ENCODE data around the gene SH2D5.
"Not testable (repeated sequence)": the region's sequence is repeated elsewhere in the genome, so short reads cannot be mapped to it uniquely, and the experiment has no call there.

The SH2D5 gene

DNA sequence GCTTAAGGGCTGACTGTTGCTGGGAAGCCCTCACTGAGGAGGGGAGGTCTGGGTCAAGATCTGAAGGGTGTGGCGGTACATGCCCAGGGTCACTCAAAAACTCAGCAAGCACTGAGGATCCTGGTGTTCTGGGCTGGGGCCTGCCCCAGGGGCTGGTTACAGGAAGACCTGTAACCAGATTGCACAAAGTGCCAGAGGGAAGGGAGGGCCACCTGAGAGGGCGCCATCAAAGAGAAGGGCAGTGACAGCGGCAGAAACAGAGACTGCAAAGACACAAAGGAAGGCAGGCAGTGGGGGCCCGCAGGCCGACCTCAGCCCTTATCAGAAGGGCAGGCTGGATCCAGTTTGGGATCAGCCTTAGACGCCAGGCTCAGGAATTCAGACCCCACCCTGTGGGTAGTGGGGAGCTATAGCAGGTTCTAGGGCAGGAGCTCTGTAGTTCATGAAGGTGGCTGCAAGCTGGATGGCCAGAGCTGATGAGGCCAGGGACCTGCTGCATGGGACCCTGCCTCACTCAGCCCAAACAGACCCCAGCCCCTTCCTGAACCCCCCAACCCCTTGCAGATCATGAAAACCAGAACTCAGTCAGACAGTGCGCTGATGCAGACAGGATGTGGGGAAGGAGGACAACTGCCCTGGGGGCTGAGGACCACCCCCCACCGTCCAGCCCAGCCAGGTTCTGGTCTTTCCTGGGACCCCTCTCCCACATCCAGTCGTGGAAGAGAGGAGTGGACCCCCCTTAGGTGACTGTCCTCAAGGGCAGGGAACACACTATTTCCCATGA is 3.9 kb downstream of the SH2D5 start:
- DNase-seq (ENCODE audit: low spot score) = no peak

DNA sequence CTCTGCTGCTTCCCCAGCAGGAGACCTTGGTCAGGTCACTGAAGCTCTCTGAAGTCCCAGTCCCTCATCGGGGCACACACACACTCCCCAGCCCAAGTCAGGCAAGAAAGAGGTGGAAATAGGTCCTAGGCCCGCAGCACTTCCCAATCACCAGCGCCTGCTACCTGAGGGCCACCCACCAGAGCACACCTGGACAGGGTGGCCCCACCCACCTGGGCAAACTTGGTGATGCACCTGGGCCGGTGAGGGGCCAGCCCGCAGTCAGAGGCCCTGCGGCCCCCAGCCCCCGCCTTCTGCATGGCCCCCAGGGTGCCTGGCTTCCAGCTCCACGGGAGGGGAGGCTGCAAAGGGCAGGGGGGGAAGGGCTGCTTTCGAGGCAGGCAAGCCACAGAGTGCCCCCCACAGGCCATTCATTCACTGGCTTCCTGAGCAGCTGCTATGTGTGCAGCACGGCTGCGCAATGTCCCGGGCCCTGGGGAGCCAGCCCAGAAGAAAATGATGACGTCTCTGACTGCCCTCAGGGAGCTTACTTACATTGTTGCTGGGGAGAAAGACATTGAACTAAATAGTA is 4.7 kb downstream of the SH2D5 start:
- no peak for DNase-seq (ENCODE audit: low spot score)

DNA sequence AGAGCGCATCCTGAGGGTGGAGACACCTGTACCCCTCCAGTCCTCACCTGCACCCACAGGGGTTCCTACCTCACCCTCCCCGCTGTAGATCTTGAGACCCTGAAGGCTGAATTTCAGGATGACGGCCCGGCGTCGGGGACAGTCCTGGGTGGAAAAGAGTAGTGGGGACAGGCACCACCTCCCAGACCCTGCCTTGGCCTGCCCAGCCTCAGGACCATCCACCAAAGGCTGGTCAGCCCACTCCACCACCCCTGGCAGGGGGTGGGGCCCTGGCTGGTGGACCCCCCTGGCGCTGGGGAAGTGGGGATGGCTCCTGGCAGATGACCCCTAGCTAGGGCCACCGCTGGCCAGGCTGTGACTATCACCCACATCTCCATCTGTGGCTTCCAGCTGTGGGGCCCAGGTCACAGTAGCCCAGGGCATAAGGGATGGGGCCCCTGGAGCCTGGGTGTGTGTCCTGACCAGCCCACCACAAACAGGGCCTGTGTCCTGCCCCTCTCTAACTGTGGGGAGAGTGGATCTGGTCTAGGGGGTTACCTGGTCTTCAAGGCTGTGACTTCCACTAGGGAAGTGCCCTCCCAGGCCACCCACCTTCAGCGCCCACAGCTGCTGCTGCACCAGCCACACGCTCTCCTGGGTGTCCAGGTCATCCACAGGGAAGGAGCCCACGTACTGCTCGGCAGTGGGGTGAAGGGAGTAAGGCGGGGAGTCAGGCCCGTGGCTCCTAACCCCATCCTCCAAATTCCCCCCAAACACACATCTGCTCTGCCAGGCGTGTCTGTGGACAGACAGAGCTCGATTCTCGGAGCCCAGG is 5.4 kb downstream of the SH2D5 start:
- DNase-seq (ENCODE audit: low spot score) = no peak

DNA sequence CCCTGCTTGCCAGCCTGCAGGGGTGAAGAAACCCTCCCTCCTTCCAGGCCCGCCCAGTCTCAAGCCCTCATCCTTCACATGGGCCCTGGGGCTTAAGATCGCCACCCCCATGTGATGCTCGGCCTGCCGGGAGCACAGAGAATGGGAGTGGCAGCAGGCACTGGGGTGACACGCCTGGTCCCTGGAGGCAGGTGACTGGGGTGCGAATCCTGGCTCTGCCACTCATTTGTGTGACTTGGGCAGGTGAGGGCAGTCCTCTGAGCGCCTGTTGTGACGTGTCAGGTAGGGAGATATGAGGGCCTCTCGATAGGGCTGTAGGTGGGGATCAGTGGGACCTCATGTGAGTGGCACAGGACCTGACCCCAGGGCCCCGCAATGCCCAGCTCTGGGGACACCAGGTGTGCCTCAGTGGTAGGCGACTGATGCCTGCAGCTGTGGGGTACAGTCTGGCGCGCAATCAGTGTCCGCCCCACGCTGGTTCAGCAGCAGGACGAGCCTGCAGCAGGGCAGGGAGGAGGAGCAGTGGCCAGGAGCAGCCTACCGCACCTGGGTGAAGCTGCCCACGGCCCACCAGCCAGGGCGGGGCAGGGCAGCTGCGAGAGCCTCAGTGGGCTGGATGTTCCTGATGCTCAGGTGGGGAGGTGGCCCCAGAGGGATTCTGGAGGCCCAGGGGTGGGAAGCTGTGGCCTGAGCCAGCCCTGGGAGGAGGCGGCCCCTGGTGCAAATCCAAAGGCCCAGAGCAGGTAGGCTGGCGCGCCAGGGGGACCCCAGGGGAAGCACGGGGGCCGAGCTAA is 6.2 kb downstream of the SH2D5 start:
- DNase-seq (ENCODE audit: low spot score) = no peak

DNA sequence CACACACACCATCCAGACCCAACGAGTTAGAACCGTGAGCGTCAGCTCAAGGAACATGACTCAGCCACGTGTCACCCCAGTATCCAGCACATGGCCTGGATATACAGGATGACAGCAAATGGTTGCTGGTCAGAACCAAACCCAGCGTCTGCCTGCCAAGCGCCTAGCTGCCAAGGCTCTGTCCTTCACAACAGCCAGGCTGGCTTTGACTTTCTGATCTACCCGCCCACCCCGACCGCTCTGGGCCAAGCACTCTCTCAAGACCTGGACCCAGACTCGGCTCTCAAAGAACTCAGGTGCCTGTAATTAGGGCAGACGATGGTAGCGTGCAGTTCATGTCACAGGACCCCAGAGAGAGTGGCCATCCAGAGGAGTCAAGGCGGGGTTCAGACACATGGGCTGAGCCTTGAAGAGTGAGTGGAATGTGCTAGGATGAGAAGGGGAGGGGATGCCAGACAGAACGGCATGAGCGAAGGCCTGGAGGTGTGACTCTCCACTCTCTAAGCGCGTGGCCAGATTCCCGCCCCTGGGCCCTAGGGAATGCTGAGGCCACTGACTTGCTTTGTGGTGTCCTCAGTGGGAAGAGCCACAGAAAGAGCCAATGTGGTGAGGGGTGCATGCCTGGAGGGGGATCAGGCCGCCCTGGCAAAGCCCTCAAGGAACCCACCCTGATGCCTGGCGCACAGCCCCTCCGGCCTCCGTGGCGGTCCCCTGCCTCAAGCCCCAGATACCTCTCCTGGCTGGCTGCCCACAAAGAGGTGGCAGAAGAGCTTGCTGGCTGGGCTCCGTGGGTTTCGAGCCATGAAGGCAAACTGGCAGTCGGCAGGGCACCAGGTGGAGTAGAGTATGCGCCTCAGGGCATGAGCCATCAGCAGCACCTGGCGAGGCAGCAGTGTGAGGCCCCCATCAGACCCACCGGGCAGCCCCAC is 7.0 kb downstream of the SH2D5 start:
- DNase-seq (ENCODE audit: low spot score) = no peak

DNA sequence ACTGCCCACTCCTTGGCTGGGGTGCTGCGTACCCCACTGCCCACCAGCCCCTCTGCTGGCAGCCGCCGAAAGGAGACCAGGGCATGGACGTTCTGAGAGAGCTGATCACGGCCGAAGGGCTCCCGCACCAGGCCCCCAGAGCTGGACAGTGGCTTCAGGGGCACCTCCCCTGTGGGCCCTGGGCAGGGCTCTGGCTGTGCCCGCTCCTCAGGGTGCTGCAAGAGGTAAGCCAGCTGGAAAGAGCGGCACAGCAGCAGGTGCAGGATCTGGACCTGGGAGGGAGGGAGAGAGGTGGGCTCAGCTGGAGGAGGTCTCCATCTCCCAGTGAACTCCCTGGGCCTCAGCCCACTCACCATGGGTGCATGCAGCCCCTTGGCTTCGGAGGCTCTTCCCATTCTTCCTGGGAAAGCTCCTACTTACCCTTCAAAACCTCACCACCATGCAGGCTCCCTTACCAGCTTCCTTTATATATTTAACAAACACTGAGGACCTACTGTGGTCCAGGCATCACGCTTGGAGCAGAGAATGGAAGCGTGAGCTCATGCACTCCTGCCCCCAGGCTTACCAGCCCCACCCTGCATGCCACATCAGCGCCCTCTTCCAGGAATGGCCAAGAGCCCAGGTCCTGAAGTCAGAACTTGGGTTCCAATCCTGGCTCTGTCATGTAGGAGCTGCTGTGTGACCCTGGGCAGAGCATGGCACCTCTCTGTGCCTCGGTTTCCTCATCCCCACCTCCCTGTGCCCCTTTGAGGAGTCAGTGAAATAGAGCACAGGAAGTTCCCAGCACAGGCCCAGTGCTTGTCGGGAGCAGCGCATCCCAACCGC is 7.9 kb downstream of the SH2D5 start:
- DNase-seq (ENCODE audit: low spot score) = no peak

DNA sequence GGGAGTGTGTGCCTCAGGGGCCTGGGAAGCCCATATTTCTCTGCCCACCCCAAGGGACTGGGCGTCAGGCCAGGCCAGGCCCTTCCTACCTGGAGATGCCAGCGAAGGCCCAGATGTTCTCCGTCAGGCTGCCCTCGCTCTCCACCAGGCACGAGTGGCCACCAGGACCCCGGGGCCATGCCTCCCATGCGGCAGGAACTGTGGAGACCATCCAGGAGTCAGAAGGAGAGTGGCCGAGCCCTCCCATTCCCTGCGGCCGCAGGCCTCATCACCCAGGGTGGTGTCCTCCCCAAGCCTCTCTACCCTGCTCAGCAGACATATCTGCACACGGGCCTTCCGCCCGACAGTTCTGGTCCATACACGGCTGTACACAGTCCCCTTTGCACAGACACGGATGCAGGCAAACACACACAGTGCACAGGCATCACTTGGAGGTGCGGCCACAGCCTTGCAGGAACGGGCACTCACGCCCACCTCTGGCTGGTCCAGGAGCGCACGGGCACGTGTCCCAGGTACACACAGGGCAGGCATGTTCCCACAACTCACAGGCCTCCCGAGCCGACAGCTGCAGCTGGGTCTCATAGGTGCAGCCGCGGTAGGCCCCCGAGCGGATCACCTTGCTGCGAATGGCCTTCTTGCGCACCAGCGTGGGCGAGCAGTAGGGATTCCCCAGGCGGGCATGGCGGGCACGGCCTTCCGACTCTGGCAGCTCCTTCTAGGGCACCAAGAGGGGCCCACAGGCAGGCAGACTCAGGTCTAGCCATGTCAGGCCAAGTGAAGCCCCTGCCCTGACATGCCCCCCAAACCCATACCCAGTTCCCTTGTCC is 8.8 kb downstream of the SH2D5 start:
- DNase-seq (ENCODE audit: low spot score) = no peak

DNA sequence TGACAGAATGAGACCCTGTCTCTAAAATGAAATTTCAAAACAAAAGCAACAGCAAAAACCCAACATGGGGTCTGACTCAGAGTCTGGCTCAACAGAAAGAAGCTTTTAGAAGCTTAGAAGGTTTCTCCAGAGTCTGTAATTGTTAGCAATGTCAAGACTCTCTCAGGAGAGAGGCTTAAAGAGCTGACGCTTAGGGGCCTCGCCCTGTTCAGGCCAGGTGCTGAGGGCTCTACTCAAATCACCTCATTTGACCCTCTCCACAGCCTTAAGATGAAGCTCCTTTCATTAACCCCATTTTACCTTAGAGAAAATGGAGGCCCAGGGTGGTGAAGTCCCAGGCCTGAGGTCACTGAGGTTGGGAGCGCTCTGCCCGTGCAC is 9.4 kb downstream of the SH2D5 start:
- no peak for DNase-seq (ENCODE audit: low spot score)

DNA sequence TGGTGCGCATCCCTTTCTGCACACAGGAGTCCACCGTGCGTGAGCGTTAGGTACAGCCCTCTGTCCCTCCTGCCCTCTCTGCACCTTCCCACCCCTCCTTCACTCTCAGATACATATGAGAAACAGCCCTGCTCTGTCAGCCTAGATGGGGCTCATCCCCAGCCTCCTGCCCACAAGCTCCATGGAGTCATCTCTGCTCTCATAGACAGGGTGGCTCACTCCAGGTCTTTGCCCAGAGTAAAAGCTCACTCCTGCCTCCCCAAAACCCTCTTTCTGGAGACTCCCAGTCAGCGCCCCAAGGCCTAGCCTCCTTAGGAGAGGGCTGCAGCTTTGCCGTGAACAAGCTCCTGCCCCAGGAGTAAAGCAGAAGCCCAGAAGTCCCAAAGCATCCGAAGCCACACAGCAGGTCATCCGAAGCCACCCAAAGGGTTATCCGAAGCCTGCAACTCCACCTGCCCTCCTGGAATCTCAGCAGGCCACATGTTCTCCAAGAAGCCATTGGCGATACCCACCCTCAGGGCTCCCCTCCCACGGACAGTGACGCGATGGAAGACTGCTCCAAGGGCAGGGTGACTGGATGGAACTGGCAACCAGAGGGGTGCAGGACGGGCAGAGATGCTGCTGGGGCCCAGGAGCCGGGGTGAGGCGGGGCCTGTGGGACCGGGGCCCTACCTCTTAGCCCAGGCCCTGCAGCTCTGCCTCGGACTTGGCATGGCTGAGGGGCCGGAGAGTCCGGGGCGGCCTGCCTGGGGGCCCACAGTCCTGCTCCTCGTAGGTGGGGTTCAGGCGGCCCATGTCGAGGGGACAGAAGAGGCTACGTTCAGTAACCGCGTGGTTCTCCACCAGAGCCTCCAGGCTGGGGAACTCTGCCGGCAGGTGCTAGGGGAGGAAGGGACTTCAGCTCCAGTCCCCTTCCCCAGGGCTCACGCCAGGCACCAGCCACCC is 11.1 kb downstream of the SH2D5 start:
- DNase-seq (ENCODE audit: low spot score) = no peak

DNA sequence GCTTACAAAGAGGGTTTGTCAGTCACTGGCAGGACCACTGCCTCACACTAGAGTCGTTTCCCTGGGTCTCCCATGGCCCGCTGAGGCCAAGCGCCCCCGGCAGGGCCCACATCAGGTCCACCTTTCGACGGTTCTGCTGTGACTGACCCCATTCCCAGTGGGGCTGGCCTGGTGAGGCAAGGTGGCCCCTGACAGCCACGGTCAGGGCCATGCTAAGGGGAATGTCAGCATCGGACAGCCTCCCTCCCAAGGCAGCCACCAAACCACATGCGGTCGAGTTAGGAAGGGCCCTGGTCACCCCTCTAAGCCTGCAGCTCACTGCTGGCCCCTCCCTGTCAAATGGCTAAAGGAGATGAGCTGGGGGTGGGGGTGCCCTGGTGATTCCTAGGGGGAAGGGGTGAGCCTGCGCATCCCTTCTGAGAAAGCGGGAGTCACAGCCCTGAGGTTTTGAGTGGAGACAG is 11.8 kb downstream of the SH2D5 start:
- no peak for DNase-seq (ENCODE audit: low spot score)

DNA sequence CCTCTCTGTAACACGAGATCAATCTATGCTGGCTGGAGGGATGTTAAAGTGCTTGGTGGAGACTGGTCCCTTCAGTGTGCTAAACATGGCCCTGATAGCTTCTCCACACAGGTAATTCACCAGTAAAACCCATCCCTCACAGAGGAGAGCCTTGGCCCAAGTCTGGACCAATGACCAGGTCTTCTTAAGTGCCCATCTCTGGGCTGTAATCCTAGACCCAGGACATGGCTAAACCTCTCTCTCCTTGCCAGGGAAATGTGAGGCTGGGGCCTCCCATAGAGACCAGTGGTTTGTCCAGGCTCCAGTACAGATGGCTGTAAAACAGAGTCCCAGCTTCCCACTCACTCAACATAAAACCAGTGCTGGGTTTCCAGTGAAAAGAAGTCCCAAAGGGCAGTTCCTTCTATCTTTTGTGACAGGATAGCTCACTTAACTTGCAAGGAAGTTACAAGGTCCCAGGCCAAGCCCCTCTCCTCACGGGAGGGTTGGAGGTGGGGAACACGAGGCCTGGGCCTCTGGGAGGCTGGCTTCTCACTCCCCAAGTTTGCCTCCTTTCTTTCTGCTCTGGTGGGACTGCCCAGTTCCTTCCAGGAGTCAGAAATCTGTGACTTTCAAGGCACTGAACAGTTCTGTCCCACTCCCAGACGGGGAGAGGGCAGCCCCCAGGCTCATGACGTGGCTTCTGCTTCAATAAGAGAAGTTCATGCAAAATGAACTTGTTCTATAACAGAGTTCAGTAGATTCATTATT is 12.5 kb downstream of the SH2D5 start:
- DNase-seq (ENCODE audit: low spot score) = no peak

DNA sequence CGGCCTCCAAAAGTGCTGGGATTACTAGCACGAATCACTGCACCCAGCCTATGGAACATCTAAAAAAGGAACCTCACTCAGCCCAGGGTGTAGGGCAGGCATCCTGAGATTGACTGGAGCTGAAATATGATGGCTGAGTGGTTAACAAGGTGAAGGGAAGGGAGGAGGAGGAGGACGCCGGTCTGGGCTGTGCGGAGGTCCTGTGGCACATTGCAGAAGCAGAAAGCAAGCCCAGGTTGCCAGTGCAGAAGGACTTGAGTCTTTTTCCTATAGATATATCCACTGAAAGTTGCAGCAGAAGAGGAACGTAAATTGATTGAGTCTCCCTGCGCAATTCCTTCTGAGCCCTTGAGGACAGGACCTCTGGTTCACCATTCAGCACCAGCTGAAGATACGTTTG is 13.2 kb downstream of the SH2D5 start:
- DNase-seq (ENCODE audit: low spot score) = no peak

DNA sequence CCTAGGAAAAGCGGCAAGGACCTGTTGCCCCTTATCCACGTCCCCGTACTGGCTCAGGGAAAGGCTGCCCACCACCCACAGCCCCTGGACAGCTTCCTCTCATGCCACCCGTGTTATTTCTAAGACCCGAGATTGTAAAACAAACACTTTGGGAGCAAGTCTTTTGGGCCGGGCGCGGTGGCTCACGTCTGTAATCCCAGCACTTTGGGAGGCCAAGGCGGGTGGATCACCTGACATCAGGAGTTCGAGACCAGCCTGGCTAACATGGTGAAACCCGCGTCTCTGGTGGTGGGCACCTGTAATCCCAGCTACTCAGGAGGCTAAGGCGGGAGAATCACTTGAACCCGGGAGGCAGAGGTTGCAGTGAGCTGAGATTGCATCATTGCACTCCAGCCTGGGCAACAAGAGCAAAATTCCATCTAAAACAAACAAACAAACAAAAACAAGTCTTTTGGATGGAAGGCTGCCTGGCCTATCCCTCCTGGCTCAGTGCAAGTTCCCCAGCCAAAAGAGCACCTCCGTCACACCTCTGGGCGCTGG is 14.1 kb downstream of the SH2D5 start:
- not testable (repeated sequence) for DNase-seq (ENCODE audit: low spot score)

DNA sequence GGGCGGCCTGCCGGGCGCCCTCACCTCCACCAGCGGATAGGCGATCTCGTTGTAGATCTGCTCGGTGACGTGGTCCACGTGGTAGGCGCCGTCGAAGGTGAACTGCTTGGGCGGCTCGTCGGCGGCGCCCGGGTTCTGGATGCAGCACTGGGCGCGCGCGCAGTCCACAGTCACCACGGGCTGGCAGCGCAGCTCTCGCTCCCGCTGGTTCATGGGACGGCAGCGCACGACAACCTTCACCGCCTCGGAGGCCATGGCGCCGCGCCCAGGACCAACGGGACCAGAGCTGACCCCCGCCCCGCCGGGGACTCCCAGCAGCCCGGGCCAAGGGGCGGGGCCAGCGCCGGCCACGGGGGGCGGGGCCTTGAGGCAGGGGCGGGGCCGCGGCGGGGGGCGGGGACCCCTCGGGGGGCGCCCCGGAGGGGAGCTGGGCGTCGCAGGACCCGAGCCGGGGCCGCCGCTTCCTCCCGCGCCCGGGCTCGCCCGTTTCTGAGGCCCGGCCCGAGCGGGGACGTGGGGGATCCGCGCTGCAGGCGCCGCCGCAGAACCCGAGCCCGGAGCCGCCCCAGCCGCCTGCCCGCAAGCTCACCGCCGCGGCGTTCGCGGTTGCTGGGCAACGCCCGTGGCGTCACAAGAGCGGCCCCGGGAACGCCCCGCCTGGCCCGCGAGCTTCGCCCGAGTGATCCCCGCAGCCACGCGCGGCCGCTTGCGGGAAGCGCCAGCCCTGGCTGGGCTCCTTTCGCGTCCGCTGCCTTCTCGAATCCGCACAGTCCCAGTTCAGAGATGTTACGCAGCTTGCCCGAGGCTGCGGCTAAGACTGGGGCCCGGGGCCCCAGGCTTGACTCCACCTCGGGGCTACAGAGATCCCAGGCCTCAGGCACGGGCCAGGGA is 14.8 kb downstream of the SH2D5 start, which contains the start of gene KIF17:
KIF17 (minus strand) TSS at position 556 of the 891 bp plus-strand sequence; CDS start at position 255, 301 bp downstream.
- DNase-seq (ENCODE audit: low spot score) = peak; percentile 78

DNA sequence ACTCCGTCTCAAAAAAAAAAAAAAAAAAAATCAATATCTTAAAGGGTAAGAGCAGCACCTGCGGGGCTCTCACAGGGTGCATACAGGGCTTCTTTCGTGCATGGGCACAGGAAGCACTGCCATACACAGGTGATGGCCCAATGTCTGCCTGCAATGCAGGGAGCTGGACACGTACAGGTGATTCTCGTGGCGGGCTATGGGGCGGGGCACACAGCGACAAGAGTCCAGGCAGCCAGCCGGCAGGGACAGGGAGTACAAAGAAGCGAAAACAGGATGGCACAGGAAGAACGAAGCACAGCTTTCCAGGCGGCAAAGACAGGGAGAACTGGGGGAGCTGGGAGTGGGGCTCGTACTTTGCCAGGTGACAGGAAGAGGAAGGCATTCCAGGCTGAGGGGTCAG is 16.3 kb downstream of the SH2D5 start:
- DNase-seq (ENCODE audit: low spot score) = no peak

DNA sequence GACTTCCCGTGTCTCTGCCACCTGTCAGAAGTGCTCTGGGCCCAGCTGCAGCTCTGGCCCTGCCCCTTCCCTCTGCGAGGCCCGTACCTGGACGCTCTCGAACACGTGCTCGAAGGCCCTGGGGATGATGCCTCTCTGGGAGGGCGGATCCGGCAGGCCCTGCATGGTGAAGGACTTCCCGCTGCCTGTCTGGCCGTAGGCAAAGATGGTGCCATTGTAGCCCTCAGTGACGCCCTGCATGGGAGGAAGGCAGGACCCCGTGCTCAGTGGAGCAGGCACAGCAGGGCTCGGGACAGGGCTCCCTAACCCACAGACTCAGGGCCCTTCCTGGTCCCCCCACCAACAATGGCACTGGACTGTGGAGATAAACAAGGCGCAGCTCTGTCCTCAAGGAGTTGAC is 17.1 kb downstream of the SH2D5 start:
- DNase-seq (ENCODE audit: low spot score) = no peak
